Measurements from ENCODE around the gene CACNA2D1.

DNA sequence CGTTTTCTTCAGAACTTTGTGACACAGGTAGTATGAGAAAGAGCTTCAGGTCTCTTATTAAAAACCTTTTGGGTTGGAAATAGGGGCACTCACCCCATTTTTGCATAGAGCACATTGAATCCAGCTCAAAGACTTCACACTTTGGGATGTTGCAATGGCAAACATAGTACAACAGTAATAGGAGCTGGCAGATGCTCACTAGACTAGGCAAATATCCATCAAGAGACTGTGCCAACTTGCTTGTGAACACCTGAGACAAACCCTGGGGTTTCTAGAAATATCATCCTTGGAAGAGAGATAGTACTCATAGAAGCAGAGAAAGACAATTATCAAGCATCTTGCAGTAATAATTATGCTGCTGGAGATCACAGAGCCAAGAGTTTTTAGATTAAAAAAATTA lies 280.0 kb downstream of the CACNA2D1 start:
- no peak for TF ChIP-seq POLR2A (IDR thresholded peaks at IDR 0.05)
- TF ChIP-seq, protein P1, sequence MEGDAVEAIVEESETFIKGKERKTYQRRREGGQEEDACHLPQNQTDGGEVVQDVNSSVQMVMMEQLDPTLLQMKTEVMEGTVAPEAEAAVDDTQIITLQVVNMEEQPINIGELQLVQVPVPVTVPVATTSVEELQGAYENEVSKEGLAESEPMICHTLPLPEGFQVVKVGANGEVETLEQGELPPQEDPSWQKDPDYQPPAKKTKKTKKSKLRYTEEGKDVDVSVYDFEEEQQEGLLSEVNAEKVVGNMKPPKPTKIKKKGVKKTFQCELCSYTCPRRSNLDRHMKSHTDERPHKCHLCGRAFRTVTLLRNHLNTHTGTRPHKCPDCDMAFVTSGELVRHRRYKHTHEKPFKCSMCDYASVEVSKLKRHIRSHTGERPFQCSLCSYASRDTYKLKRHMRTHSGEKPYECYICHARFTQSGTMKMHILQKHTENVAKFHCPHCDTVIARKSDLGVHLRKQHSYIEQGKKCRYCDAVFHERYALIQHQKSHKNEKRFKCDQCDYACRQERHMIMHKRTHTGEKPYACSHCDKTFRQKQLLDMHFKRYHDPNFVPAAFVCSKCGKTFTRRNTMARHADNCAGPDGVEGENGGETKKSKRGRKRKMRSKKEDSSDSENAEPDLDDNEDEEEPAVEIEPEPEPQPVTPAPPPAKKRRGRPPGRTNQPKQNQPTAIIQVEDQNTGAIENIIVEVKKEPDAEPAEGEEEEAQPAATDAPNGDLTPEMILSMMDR (IDR thresholded peaks at IDR 0.05), result no peak
